PC-9 (cell line): ENCODE data around the gene ACACA.

Experiments
- CTCF ChIP-seq: fragments of 200-600 bp; sonication (generic); conservative IDR thresholded peaks from 2 replicates; pipeline ENCODE4 v1.6.1; 2017; ENCODE audit warnings: mixed run types, antibody characterized with exemption, mild to moderate bottlenecking, moderate library complexity
- EZH2 ChIP-seq: fragments of 200-600 bp; sonication (generic); IDR thresholded peaks from 2 replicates; pipeline ENCODE4 v1.8.0; 2017; ENCODE audit warnings: antibody characterized with exemption, low read depth

DNA sequence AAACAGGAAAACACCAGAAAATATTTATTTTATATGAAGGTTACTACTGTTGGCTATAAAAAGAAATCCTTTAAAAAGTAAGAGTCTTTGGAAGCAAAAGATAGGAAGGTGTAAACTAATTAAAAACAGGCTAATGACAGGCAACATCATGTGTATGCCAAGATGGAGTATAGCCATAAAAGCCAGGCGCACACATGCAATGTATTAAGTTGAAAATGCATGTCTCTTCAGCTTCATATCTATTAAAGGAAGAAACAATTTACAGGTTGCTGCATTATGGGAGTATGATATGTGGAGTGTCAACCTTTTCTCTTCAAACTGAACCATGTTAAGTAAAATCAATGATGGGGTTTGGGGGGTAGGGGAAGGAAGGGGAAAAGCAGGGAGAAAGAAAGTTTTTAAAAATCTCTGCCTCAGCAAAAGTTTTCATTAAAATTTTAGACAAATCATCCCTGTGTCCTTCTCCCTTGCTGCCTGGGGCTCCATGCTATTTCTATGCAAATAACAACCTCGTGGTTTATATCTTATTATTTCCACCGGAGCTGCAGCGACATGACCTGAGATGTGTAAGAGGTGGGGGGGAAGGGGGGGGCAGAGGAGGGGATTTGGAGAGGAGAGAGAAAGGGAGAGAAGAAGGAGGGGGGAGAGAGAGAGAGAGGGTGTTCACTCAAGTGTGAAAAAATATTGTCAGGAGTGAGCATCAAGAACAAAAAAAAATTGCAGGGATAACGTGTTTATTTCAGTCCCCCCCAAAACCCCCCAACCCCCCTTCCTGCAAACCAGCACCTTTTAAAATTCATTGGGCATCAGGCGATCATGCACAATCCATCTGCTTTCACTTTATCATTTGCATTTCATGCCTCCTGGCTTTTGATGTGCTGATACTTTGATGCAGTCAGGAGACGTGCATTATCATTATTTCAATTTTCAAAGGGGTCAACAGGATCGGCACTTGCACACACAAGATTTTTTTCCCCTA is 260.3 kb downstream of the ACACA start:
- TF ChIP-seq EZH2 (no peak), CTCF (no peak)
